ENCODE results near the gene IDH3A. TPM values are rescaled to one million over a fixed set of nuclear protein-coding genes. Genes with fewer than 3 reads are reported as not detected.
"Not testable (repeated sequence)": the region's sequence is repeated elsewhere in the genome, so short reads cannot be mapped to it uniquely, and the experiment has no call there.

The IDH3A gene
- total RNA-seq, 1 donor from 2014 or later = 38.6 TPM

GRCh38 chr15:78129077-78129750 lies 19.9 kb upstream of the IDH3A start:
- DNase-seq (ENCODE audit: extremely low read depth, low read depth, low spot score) = no peak

GRCh38 chr15:78129751-78130287 lies 19.3 kb upstream of the IDH3A start:
- DNase-seq (ENCODE audit: extremely low read depth, low read depth, low spot score) = no peak

- no peak for DNase-seq (ENCODE audit: extremely low read depth, low read depth, low spot score)
These were observed 18.5 kb upstream of the IDH3A start for GRCh38 chr15:78130466-78131294.

GRCh38 chr15:78131295-78132061 lies 17.7 kb upstream of the IDH3A start, which contains the start of gene CIB2:
CIB2 (minus strand) TSS chr15:78131445; CDS start chr15:78131215, 230 bp downstream.
- DNase-seq (ENCODE audit: extremely low read depth, low read depth, low spot score) = no peak

GRCh38 chr15:78133801-78134200 lies 15.4 kb upstream of the IDH3A start:
- no peak for DNase-seq (ENCODE audit: extremely low read depth, low read depth, low spot score)

GRCh38 chr15:78139578-78139977 lies 9.6 kb upstream of the IDH3A start:
- no peak for DNase-seq (ENCODE audit: extremely low read depth, low read depth, low spot score)

GRCh38 chr15:78140292-78140691 lies 8.9 kb upstream of the IDH3A start:
- DNase-seq (ENCODE audit: extremely low read depth, low read depth, low spot score) = no peak

- no peak for DNase-seq (ENCODE audit: extremely low read depth, low read depth, low spot score)
These were observed 6.8 kb upstream of the IDH3A start for GRCh38 chr15:78142332-78142731.

- no peak for DNase-seq (ENCODE audit: extremely low read depth, low read depth, low spot score)
These were observed 2.6 kb upstream of the IDH3A start for GRCh38 chr15:78146425-78147154.

GRCh38 chr15:78147566-78147965 lies 1.6 kb upstream of the IDH3A start:
- DNase-seq (ENCODE audit: extremely low read depth, low read depth, low spot score) = no peak

GRCh38 chr15:78148392-78149067 lies 632 bp upstream of the IDH3A start:
- no peak for DNase-seq (ENCODE audit: extremely low read depth, low read depth, low spot score)

GRCh38 chr15:78149805-78150751 lies 916 bp downstream of the IDH3A start:
- DNase-seq (ENCODE audit: extremely low read depth, low read depth, low spot score) = no peak

GRCh38 chr15:78151075-78151474 lies 1.9 kb downstream of the IDH3A start:
- not testable (repeated sequence) for DNase-seq (ENCODE audit: extremely low read depth, low read depth, low spot score)

GRCh38 chr15:78154955-78155354 lies 5.8 kb downstream of the IDH3A start:
- DNase-seq (ENCODE audit: extremely low read depth, low read depth, low spot score) = no peak

- no peak for DNase-seq (ENCODE audit: extremely low read depth, low read depth, low spot score)
These were observed 6.3 kb downstream of the IDH3A start for GRCh38 chr15:78155355-78155939.

GRCh38 chr15:78156653-78157052 lies 7.5 kb downstream of the IDH3A start:
- no peak for DNase-seq (ENCODE audit: extremely low read depth, low read depth, low spot score)

- DNase-seq (ENCODE audit: extremely low read depth, low read depth, low spot score) = no peak
These were observed 8.0 kb downstream of the IDH3A start for GRCh38 chr15:78157203-78157602.

- no peak for DNase-seq (ENCODE audit: extremely low read depth, low read depth, low spot score)
These were observed 10.2 kb downstream of the IDH3A start for GRCh38 chr15:78159395-78159794.
